Psoas muscle (tissue), 8 donors: ENCODE measurements around the gene INTS1. TPM values are rescaled to one million over a fixed set of nuclear protein-coding genes. Genes with fewer than 3 reads are reported as not detected.

ENCODE experiments used
- ATAC-seq, 4 donors: fragments of 200-7000 bp; cut with Tn5 transposase; one replicate each; pipeline ENCODE4 v1.9.1; 2020; ENCODE audit warnings: moderate library complexity in 3 of 4, mild to moderate bottlenecking in 2 of 4
- DNase-seq, 2 donors: peaks; one replicate each; pipeline ENCODE4 v3.0.0-alpha.2; 2020
- H3K27ac ChIP-seq: fragments of 200-600 bp; one replicate; pipeline ENCODE4 v1.8.0; 2022
- H3K27me3 ChIP-seq, 3 donors: fragments of 200-600 bp in 1 of 3; one replicate each; pipeline versions ENCODE4 v1.6.1 to v1.8.0; 2013 to 2022; ENCODE audit warnings: low read length in 2 of 3, mild to moderate bottlenecking in 2 of 3, moderate library complexity in 1 of 3; ENCODE audit not compliant: insufficient read depth in 3 of 3
- H3K36me3 ChIP-seq, 2 donors: fragments of 200-600 bp in 1 of 2; one replicate each; pipeline versions ENCODE4 v1.6.1 to v1.8.0; 2013 to 2022; ENCODE audit warnings: low read depth in 1 of 2, mild to moderate bottlenecking in 1 of 2, moderate library complexity in 1 of 2; ENCODE audit not compliant: insufficient read depth in 1 of 2
- H3K4me1 ChIP-seq: fragments of 200-600 bp; one replicate; pipeline ENCODE4 v1.8.0; 2022
- H3K4me3 ChIP-seq: fragments of 200-600 bp; one replicate; pipeline ENCODE4 v1.8.0; 2022; ENCODE audit warnings: mild to moderate bottlenecking
- H3K9me3 ChIP-seq: fragments of 200-600 bp; one replicate; pipeline ENCODE4 v1.8.0; 2022
- CTCF ChIP-seq: fragments of 200-600 bp; IDR thresholded peaks from one replicate; pipeline ENCODE4 v1.8.0; 2022; ENCODE audit warnings: antibody characterized with exemption
- WGBS, 3 donors: extraction: QIAGEN DNeasy Blood & Tissue Kit; methylation state at CpG; one replicate each; pipeline versions ENCODE4 v1.1.6 to v1.1.7; 2013; 5-methylcytosine and 5-hydroxymethylcytosine counted together
- intact Hi-C, 2 donors: fragments of 100-400 bp; cut with DNase I; formaldehyde crosslinking; loops; one replicate each; pipeline versions ENCODE4 v1.11.0 to v1.14.2; 2022
- polyA plus RNA-seq, 3 donors: library from polyadenylated mRNA; stranded (reverse); fragments of 200-250 nt; gene quantifications; one replicate each; pipeline ENCODE4 v1.2.3, GENCODE V29; 2013
- total RNA-seq, 4 donors: library from RNA; stranded (reverse); fragmentation: NEBNext Ultra II Directional in 2 of 4; extraction: Animal tissue kit (Norgen Biotek cat#: 25700) in 2 of 4; gene quantifications; one replicate each; pipeline versions ENCODE4 v1.2.1 to v1.2.4, GENCODE V29; 2021 to 2023
- donor health status: healthy with polysubstance abuse.
- donor health status: DM: no; HTN: no; CAD: no; lungs with moderate emphysema.
- donor health status: Bipolar disorder and iron deficiency.
- donor health status: healthy.
- donor health status: DM: yes; HTN: yes; CAD: no.
- donor health status: DM: no; HTN: no; CAD: no.
- donor health status: DM: no; HTN: no; CAD: no.
- donor health status: DM: yes; HTN: yes; CAD: no.

The INTS1 gene
- total and polyA plus RNA-seq, 7 donors: 38.8 to 77.6 (median 64.0) TPM

- Histone ChIP-seq H3K36me3 (no peaks in the 10 kb centered on the region), H3K27me3 (peaks cover 0 to 48% (median 20%) of the 10 kb centered on the region in 3 donors), H3K27ac (no peak overlapping the region), H3K4me3 (no peak overlapping the region), H3K9me3 (no peaks in the 10 kb centered on the region), H3K4me1 (no peaks in the 10 kb centered on the region)
- 67 to 71% (median 70%) methylated on average over 18 of the region's 18 CpGs for WGBS, 3 donors
- intact Hi-C loops: no loop called here
- ATAC-seq: peak in 2 of 4 donors; percentile 23 to 39
- no peak for DNase-seq
- TF ChIP-seq CTCF: no peak
Observed at GRCh38 chr7:1425292-1426136, 78.7 kb downstream of the INTS1 start.

- no peaks in the 10 kb centered on the region for H3K9me3 ChIP-seq
- H3K27ac ChIP-seq: no peak overlapping the region
- H3K27me3 ChIP-seq: peaks cover 0 to 34% (median 19%) of the 10 kb centered on the region in 3 donors
- intact Hi-C loops: no loop called here
- TF ChIP-seq CTCF: no peak
- no peak for ATAC-seq
- no peak overlapping the region for H3K4me3 ChIP-seq
- H3K36me3 ChIP-seq: no peaks in the 10 kb centered on the region
- DNase-seq: no peak
- WGBS, 3 donors: 79 to 81% (median 80%) methylated on average over 12 of the region's 12 CpGs
- no peaks in the 10 kb centered on the region for H3K4me1 ChIP-seq
Observed at GRCh38 chr7:1424041-1424440, 80.1 kb downstream of the INTS1 start.

GRCh38 chr7:1423264-1423811 lies 80.9 kb downstream of the INTS1 start:
- 55 to 61% (median 59%) methylated on average over 5 of the region's 5 CpGs for WGBS, 3 donors
- Histone ChIP-seq H3K27ac (no peak overlapping the region), H3K9me3 (no peaks in the 10 kb centered on the region), H3K36me3 (no peaks in the 10 kb centered on the region), H3K4me3 (no peak overlapping the region), H3K4me1 (no peaks in the 10 kb centered on the region), H3K27me3 (peaks cover 0 to 40% (median 19%) of the 10 kb centered on the region in 3 donors)
- no peak for ATAC-seq
- intact Hi-C loops: loop anchor here in 1 of 2 donors (2.0 kb wide), 1 partner anchor 229 kb away; no protein-coding TSS in a partner anchor
- no peak for TF ChIP-seq CTCF
- no peak for DNase-seq

- no peak for DNase-seq
- Histone ChIP-seq H3K27me3 (peaks cover 0 to 44% (median 21%) of the 10 kb centered on the region in 3 donors), H3K4me1 (no peaks in the 10 kb centered on the region), H3K9me3 (no peaks in the 10 kb centered on the region), H3K27ac (no peak overlapping the region), H3K4me3 (no peak overlapping the region), H3K36me3 (no peaks in the 10 kb centered on the region)
- WGBS, 3 donors: 18 to 22% (median 20%) methylated on average over 22 to 24 of the region's 24 CpGs
- TF ChIP-seq CTCF: no peak
- no peak for ATAC-seq
- intact Hi-C loops: loop anchor here in 1 of 2 donors (2.0 kb wide), 1 partner anchor 228 kb away; no protein-coding TSS in a partner anchor
Observed at GRCh38 chr7:1422512-1423263, 81.5 kb downstream of the INTS1 start.
